ENCODE measurements around the gene SPATA13. TPM values are rescaled to one million over a fixed set of nuclear protein-coding genes. Genes with fewer than 3 reads are reported as not detected.

SPATA13 gene
- polyA plus RNA-seq, 3 donors from 2014 or later = 19.0 to 112 (median 65.6) TPM

DNA sequence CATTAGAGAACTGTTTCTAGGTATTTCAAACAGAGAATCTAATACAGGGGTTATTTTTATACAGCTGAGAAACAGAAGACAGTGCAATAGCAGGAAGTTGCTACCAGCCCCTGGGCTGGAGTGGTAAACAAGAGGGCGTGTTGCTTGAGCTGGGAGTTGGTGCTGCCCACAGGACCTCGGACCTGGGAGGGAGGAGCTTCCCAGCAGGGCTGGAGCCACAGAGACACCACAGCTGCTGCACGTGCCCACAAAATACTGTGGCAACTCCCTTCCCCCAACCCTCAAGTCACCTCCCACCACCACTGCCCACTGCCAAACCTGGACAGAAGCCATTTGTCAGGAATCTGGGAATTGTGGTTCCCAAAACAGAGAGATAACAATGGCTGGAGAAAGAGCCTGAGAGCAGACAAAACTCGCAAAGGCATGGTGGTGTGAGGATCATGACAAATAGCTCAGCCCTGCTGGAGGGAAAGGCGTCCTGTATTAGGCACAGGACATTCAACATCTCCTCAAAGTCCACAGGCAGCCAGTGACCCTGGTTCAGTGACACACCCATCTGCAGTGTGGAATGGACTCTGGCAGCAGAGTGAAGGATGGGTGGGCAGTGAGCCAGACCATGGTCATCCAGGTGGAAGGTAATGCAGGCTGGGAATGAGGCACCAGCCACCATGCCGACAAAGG lies 57.2 kb downstream of the SPATA13 start:
- DNase-seq = peak in 2 of 3 donors; percentile 22 to 41
- Mint-ChIP-seq H3K4me1 (peaks cover 26 to 33% of the 10 kb centered on the region in 2 donors), H3K9me3 (no peaks in the 10 kb centered on the region), H3K27ac (peak overlapping the region; percentile 1 to 87 (median 67)), H3K4me3 (peak overlapping the region; percentile 23 to 74 (median 53)), H3K27me3 (ENCODE audit: low read depth in 3 of 3) (peaks cover 1 to 10% (median 3%) of the 10 kb centered on the region in 3 donors), H3K36me3 (no peaks in the 10 kb centered on the region)

DNA sequence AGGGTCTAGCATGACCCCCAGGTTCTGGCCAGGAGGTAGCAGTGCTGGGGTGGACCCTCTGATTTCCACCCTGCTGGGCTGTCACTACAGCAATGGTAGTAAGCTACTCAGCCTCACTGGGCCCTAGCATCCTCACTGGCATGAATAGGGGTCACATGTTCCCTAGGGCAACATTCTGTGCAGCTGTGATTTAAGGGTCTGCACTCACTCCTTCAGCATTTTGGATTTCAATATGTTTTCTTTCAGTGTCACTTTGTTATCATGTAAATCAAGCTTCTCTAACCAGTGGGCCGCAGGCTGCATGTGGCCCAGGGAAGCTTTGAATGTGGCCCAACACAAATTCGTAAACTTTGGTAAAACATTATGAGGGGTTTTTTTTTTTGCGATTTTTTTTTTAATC lies 57.8 kb downstream of the SPATA13 start:
- Mint-ChIP-seq H3K4me1 (peaks cover 23 to 29% of the 10 kb centered on the region in 2 donors), H3K27ac (peak overlapping the region in 3 of 6 donors; percentile 26 to 87 (median 28))

DNA sequence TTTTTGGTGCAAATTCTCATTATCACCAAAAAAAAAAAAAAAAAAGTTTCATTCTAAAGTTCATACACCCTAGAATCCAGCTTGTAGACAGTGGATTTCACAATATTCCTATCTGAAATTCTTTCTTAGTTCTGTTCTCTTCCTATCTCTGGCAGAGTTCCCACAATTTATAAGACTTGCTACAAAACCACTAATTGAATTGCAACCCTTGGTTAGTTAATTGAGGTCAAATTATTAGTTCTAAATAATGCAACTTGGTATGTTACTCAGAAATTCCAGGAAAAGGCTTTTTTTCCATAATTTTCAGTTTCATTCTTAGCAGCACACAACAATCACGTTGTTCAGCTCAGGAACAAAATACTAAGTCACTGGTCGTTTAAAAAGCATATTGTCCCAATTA lies 58.5 kb downstream of the SPATA13 start:
- Mint-ChIP-seq H3K27ac (no peak overlapping the region), H3K36me3 (no peaks in the 10 kb centered on the region), H3K4me3 (no peak overlapping the region), H3K4me1 (peaks cover 27 to 32% of the 10 kb centered on the region in 2 donors), H3K9me3 (no peaks in the 10 kb centered on the region), H3K27me3 (ENCODE audit: low read depth in 3 of 3) (peaks cover 1 to 6% (median 2%) of the 10 kb centered on the region in 3 donors)
- no peak for DNase-seq

More for the DNA sequence above, 57.8 kb downstream of the SPATA13 start:
- H3K27me3 Mint-ChIP-seq (ENCODE audit: low read depth in 3 of 3) = peaks cover 1 to 8% (median 2%) of the 10 kb centered on the region in 3 donors
- no peaks in the 10 kb centered on the region for H3K36me3 Mint-ChIP-seq
- no peak for DNase-seq
- no peaks in the 10 kb centered on the region for H3K9me3 Mint-ChIP-seq
- H3K4me3 Mint-ChIP-seq = peak overlapping the region in 1 of 5 donors; percentile 5

DNA sequence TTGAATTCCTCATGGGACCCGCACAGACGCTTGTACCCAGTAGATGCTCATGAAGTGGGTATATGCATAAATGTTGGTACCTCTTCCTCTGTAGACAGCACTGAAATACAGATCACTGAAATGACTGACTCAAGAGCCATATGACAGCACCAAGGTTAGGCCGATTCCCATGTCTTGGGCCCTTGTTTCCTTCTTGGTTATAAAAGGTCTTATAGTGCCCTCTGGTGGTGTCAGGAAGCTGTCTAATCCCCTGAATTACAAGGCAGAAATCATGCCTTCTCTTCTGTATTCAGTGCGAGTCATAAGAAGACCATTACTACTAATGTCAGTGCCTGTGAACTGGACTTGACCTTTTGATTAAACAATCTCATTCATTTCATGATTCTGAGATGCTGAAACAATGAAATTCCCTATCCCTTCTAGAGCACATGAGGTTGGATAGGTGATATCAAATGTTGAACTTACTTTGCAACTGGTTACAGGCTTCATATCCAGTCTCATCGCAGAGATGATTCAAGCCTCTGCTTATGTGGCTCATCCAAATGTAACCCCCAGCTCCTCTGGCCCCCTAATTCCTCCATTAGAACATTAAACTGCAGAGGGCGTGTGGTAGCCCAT lies 59.7 kb downstream of the SPATA13 start:
- Mint-ChIP-seq H3K36me3 (no peaks in the 10 kb centered on the region), H3K4me3 (no peak overlapping the region), H3K4me1 (peaks cover 39 to 45% of the 10 kb centered on the region in 2 donors), H3K27me3 (ENCODE audit: low read depth in 3 of 3) (peaks cover 0 to 3% (median 0%) of the 10 kb centered on the region in 3 donors), H3K9me3 (no peaks in the 10 kb centered on the region), H3K27ac (peak overlapping the region in 1 of 6 donors; percentile 38)
- peak; percentile 64 to 74 (median 69) for DNase-seq

DNA sequence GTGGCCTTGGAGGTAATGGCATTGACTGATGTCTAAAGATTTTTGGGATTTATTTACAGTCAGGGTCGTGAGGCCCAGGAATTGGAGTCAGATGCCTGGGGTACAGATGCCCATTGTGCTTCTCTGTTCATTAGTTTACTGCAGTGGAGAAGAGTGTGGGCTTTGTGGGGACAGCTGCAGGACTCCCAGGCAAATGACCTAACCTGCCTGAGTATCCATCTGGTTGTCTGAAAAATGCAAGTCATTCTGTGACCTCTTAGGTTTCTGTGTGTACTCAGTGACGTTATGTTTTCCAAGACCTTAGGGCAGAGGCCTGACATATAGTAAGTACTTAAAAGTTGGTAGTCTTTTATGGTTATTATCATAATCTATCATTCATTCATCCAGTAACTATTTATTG lies 60.5 kb downstream of the SPATA13 start:
- peaks cover 0 to 3% (median 0%) of the 10 kb centered on the region in 3 donors for H3K27me3 Mint-ChIP-seq (ENCODE audit: low read depth in 3 of 3)
- peaks cover 44 to 53% of the 10 kb centered on the region in 2 donors for H3K4me1 Mint-ChIP-seq
- H3K36me3 Mint-ChIP-seq = no peaks in the 10 kb centered on the region
- H3K4me3 Mint-ChIP-seq = no peak overlapping the region
- H3K9me3 Mint-ChIP-seq = no peaks in the 10 kb centered on the region
- no peak for DNase-seq
- peak overlapping the region in 1 of 6 donors; percentile 31 for H3K27ac Mint-ChIP-seq

DNA sequence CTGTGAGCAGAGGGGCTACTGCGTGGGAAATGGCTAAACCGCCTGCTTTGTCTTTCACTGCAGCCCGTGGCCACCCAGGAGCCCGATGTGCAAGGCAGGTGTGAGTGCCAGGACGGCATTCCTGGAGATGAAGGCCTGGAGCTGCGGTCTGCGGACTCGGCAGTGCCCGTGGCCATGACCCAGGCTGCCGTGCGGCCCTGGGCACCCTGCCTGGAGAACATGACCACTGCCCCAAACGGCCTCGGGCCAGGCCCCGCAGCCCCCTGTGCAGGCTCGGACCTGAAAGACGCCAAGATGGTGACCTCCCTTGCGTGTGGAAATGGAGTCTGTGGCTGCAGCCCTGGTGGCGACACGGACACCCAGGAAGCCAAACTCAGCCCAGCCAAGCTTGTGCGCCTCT lies 62.2 kb downstream of the SPATA13 start:
- H3K27me3 Mint-ChIP-seq (ENCODE audit: low read depth in 3 of 3) = peaks cover 0 to 3% (median 0%) of the 10 kb centered on the region in 3 donors
- H3K4me1 Mint-ChIP-seq = peaks cover 28 to 38% of the 10 kb centered on the region in 2 donors
- no peaks in the 10 kb centered on the region for H3K36me3 Mint-ChIP-seq
- no peaks in the 10 kb centered on the region for H3K9me3 Mint-ChIP-seq
- no peak overlapping the region for H3K4me3 Mint-ChIP-seq
- no peak for DNase-seq
- H3K27ac Mint-ChIP-seq = no peak overlapping the region

DNA sequence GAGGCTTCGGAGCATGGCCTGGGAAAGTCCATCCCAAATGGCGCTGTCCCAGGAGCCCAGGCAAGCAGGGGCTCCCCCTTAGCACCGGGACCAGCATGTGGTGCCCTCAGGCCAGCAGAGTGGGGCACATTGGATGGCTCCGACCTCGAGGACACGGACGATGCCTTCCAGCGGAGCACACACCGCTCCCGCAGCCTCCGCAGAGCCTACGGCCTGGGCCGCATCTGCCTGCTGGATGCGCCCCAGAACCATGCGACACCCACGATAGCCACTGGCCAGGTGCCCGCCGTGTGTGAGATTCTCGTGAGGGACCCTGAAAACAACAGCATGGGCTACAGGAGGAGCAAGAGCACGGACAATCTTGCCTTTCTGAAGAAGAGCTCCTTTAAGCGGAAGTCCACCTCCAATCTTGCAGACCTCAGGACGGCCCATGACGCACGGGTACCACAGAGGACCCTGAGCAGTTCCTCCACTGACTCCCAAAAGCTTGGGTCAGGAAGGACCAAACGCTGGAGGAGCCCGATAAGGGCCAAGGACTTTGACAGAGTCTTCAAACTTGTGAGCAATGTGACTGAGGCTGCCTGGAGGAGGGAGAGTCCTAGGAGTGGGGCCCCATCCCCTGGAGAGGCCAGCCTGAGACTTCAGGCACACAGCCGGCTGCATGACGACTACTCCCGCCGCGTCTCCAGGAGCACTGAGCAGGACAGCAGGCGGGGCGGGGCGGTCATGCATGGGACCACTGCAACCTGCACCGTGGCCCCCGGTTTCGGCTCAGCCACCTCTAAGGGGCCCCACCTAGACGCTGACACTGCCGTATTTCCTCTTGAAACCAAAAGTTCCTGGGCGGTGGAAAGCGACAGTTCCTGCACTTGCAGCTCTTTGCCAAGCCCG lies 63.1 kb downstream of the SPATA13 start:
- Mint-ChIP-seq H3K27me3 (ENCODE audit: low read depth in 3 of 3) (peaks cover 0 to 3% (median 0%) of the 10 kb centered on the region in 3 donors), H3K27ac (peak overlapping the region; percentile 45 to 97 (median 60)), H3K9me3 (no peaks in the 10 kb centered on the region), H3K4me1 (peaks cover 23 to 31% of the 10 kb centered on the region in 2 donors), H3K36me3 (no peaks in the 10 kb centered on the region), H3K4me3 (peak overlapping the region; percentile 78 to 96 (median 82))
- DNase-seq = peak in 1 of 3 donors; percentile 28

DNA sequence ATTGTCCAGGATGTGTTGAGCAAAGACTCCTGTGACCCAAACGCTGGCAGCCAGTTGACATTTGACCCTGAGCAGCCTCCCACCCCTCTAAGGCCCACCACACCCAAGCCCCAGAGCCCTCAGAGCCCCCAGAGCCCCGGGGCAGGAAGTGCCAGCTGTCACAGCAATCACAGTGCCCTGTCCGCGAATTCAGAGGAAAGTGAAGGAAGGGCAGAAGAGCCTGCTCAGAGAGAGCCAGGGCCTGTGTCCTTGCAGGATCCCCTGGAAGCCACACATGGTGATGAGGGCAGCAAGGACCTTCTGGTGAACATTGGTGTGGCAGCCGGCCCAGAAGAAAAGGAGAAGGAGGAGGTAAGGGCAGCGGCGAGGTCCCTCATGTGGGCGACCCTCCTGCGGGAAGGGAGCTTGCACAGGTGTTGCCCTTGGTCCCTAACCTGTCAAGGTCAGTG lies 63.7 kb downstream of the SPATA13 start:
- Mint-ChIP-seq H3K4me1 (peaks cover 28 to 37% of the 10 kb centered on the region in 2 donors), H3K27ac (peak overlapping the region; percentile 45 to 97 (median 60)), H3K36me3 (no peaks in the 10 kb centered on the region), H3K4me3 (peak overlapping the region; percentile 78 to 96 (median 82)), H3K9me3 (no peaks in the 10 kb centered on the region), H3K27me3 (ENCODE audit: low read depth in 3 of 3) (peaks cover 0 to 3% (median 0%) of the 10 kb centered on the region in 3 donors)
- peak in 1 of 3 donors; percentile 13 for DNase-seq

DNA sequence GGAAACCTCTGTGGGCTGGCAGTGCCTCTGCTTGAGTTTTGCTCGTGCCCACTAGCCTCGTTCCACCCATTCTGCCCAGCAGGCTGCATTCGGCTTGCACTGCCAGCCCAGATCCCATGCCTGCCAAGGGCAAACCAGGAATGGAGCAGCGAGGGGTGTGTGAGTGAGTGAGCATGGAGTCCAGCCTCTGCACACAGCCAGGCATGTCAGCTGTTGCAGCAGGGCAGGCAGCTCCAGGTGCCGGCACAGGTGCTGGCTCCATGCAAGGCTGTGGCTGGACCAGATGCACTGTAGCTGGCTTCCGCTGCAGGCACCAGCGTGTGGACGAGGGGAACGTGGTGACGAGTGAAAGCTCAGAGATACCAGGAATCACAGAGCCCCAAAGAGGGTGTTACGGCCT lies 64.5 kb downstream of the SPATA13 start:
- Mint-ChIP-seq H3K4me3 (peak overlapping the region; percentile 78 to 96 (median 82)), H3K27ac (peak overlapping the region in 3 of 6 donors; percentile 63 to 97 (median 92)), H3K4me1 (peaks cover 34 to 42% of the 10 kb centered on the region in 2 donors), H3K36me3 (no peaks in the 10 kb centered on the region), H3K27me3 (ENCODE audit: low read depth in 3 of 3) (peaks cover 0 to 3% (median 0%) of the 10 kb centered on the region in 3 donors), H3K9me3 (no peaks in the 10 kb centered on the region)
- DNase-seq = no peak

DNA sequence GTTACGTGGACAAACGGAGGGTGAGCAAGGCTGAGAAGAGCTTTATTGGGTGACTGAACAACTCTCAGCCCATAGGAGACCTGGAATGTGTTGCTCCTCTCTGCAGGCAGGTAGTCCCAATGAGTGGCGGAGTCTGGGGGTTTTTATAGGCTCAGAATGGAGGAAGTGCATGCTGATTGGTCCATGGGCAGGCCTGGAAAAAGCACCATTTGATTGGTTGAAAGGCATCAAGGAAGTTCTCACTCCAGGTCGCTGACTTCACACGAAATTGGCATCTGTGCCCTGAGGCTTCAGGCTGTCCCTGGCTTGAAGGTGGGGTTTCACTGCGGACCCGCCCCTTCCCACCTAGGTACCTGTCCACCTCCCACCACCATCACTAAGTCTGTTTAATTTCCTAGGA lies 65.4 kb downstream of the SPATA13 start:
- Mint-ChIP-seq H3K36me3 (no peaks in the 10 kb centered on the region), H3K4me3 (peak overlapping the region in 1 of 5 donors; percentile 96), H3K27ac (peak overlapping the region in 1 of 6 donors; percentile 92), H3K27me3 (ENCODE audit: low read depth in 3 of 3) (peaks cover 0 to 3% (median 3%) of the 10 kb centered on the region in 3 donors), H3K4me1 (peaks cover 42 to 49% of the 10 kb centered on the region in 2 donors), H3K9me3 (no peaks in the 10 kb centered on the region)
- no peak for DNase-seq

DNA sequence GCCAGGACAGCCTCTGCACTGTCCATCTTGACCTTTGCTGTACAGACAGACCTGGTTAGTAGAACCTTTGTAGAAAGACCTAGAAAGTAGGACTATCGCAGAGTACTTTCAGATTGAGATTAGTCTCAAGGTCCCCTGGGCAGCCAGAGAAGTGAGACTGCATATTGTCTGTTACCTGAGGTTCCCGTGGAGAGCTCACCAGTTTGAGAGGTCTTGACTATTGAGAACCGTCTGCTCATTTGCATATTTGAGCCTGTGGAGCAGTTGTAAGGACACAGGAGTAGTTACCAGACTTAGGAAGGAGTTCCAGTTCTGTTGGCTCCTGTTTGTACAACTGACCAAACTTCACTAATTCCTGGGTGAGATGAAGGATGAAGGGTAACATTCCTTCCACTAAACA lies 66.2 kb downstream of the SPATA13 start:
- peaks cover 51 to 57% of the 10 kb centered on the region in 2 donors for H3K4me1 Mint-ChIP-seq
- H3K4me3 Mint-ChIP-seq = peak overlapping the region in 1 of 5 donors; percentile 96
- H3K27me3 Mint-ChIP-seq (ENCODE audit: low read depth in 3 of 3) = peaks cover 0 to 3% (median 2%) of the 10 kb centered on the region in 3 donors
- no peak for DNase-seq
- H3K36me3 Mint-ChIP-seq = no peaks in the 10 kb centered on the region
- H3K9me3 Mint-ChIP-seq = no peaks in the 10 kb centered on the region
- no peak overlapping the region for H3K27ac Mint-ChIP-seq

DNA sequence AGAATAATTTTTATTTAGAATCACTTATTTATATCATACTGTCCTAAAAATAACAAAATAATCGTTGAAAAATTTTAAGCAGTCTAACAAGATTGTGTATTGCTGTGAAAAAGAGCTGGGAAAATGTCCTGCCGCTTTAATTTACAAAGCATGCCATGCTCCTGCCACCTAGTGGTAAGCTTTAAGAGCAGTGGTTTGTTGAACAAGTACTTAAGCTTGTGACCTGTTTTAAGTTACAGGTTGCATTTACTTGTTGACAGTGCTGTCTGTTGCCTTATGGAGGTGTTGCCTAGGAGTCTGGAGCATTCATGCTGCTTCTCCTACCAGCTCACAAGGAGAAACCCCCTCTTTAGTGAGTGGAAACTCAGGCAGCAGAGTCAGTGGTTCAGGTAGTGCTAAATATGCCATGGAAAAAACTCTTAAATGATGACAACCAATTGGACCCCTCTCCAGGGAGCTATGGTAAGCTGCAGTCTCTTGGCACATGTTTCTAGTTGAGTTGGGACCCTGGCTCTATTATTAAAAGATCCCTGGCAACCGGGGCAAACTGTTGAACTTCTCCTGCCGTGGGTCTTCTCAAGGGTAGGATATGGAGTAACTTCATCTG lies 68.4 kb downstream of the SPATA13 start:
- DNase-seq = peak; percentile 47 to 57 (median 51)
- H3K9me3 Mint-ChIP-seq = no peaks in the 10 kb centered on the region
- H3K4me1 Mint-ChIP-seq = peaks cover 50 to 58% of the 10 kb centered on the region in 2 donors
- H3K36me3 Mint-ChIP-seq = no peaks in the 10 kb centered on the region
- peak overlapping the region in 1 of 6 donors; percentile 83 for H3K27ac Mint-ChIP-seq
- H3K4me3 Mint-ChIP-seq = peak overlapping the region in 3 of 5 donors; percentile 6 to 86 (median 82)
- H3K27me3 Mint-ChIP-seq (ENCODE audit: low read depth in 3 of 3) = peaks cover 0 to 3% (median 3%) of the 10 kb centered on the region in 3 donors
